ENCODE results near the gene HAT1. TPM values are rescaled to one million over a fixed set of nuclear protein-coding genes. Genes with fewer than 3 reads are reported as not detected.

Gene HAT1
- total RNA-seq, 2 experiments from 2014 or later, result 92.4 to 95.6 TPM

GRCh38 chr2:171943869-171944268, 21.6 kb downstream of the HAT1 start:
- H3K27me3 Mint-ChIP-seq, result no peaks in the 10 kb centered on the region
- DNase-seq, result no peak
- no peak overlapping the region for H3K27ac Mint-ChIP-seq
- H3K9me3 Mint-ChIP-seq, result no peaks in the 10 kb centered on the region
- H3K4me3 Mint-ChIP-seq, result no peak overlapping the region
- H3K36me3 Mint-ChIP-seq, result peaks cover 36% of the 10 kb centered on the region
- peaks cover 16% of the 10 kb centered on the region for H3K4me1 Mint-ChIP-seq

GRCh38 chr2:171952276-171952675, 30.0 kb downstream of the HAT1 start:
- H3K9me3 Mint-ChIP-seq, result no peaks in the 10 kb centered on the region
- H3K4me1 Mint-ChIP-seq, result peaks cover 19% of the 10 kb centered on the region
- no peak for DNase-seq
- no peaks in the 10 kb centered on the region for H3K27me3 Mint-ChIP-seq
- H3K4me3 Mint-ChIP-seq, result no peak overlapping the region
- no peak overlapping the region for H3K27ac Mint-ChIP-seq
- peaks cover 27% of the 10 kb centered on the region for H3K36me3 Mint-ChIP-seq

- H3K27me3 Mint-ChIP-seq, result no peaks in the 10 kb centered on the region
- peaks cover 27% of the 10 kb centered on the region for H3K36me3 Mint-ChIP-seq
- no peak overlapping the region for H3K27ac Mint-ChIP-seq
- peaks cover 21% of the 10 kb centered on the region for H3K4me1 Mint-ChIP-seq
- H3K4me3 Mint-ChIP-seq, result no peak overlapping the region
- no peaks in the 10 kb centered on the region for H3K9me3 Mint-ChIP-seq
- no peak for DNase-seq
These were observed 30.5 kb downstream of the HAT1 start for GRCh38 chr2:171952748-171953147.

- Mint-ChIP-seq H3K27ac (no peak overlapping the region), H3K27me3 (no peaks in the 10 kb centered on the region), H3K9me3 (no peaks in the 10 kb centered on the region), H3K36me3 (peaks cover 26% of the 10 kb centered on the region), H3K4me3 (no peak overlapping the region), H3K4me1 (peaks cover 20% of the 10 kb centered on the region)
- DNase-seq, result no peak
These were observed 34.0 kb downstream of the HAT1 start for GRCh38 chr2:171956135-171956825.

- Mint-ChIP-seq H3K36me3 (peaks cover 27% of the 10 kb centered on the region), H3K9me3 (no peaks in the 10 kb centered on the region), H3K4me1 (peaks cover 20% of the 10 kb centered on the region), H3K27ac (no peak overlapping the region), H3K4me3 (no peak overlapping the region), H3K27me3 (no peaks in the 10 kb centered on the region)
- DNase-seq, result no peak
These were observed 34.8 kb downstream of the HAT1 start for GRCh38 chr2:171957061-171957460.

GRCh38 chr2:171958475-171958874, 36.2 kb downstream of the HAT1 start:
- DNase-seq, result no peak
- Mint-ChIP-seq H3K4me1 (peaks cover 23% of the 10 kb centered on the region), H3K36me3 (peaks cover 27% of the 10 kb centered on the region), H3K9me3 (no peaks in the 10 kb centered on the region), H3K27ac (no peak overlapping the region), H3K27me3 (no peaks in the 10 kb centered on the region), H3K4me3 (no peak overlapping the region)

- no peaks in the 10 kb centered on the region for H3K9me3 Mint-ChIP-seq
- no peak overlapping the region for H3K27ac Mint-ChIP-seq
- H3K4me1 Mint-ChIP-seq, result peaks cover 22% of the 10 kb centered on the region
- no peaks in the 10 kb centered on the region for H3K27me3 Mint-ChIP-seq
- H3K36me3 Mint-ChIP-seq, result peaks cover 17% of the 10 kb centered on the region
- H3K4me3 Mint-ChIP-seq, result no peak overlapping the region
- DNase-seq, result no peak
These were observed 37.7 kb downstream of the HAT1 start for GRCh38 chr2:171959998-171960397.

GRCh38 chr2:171960570-171960969, 38.3 kb downstream of the HAT1 start:
- Mint-ChIP-seq H3K36me3 (peaks cover 15% of the 10 kb centered on the region), H3K4me3 (no peak overlapping the region), H3K27ac (no peak overlapping the region), H3K27me3 (no peaks in the 10 kb centered on the region), H3K9me3 (no peaks in the 10 kb centered on the region), H3K4me1 (peaks cover 25% of the 10 kb centered on the region)
- DNase-seq, result no peak

- DNase-seq, result no peak
- Mint-ChIP-seq H3K36me3 (peaks cover 24% of the 10 kb centered on the region), H3K9me3 (no peaks in the 10 kb centered on the region), H3K27me3 (no peaks in the 10 kb centered on the region), H3K4me1 (peaks cover 22% of the 10 kb centered on the region), H3K27ac (no peak overlapping the region), H3K4me3 (no peak overlapping the region)
These were observed 40.9 kb downstream of the HAT1 start for GRCh38 chr2:171963198-171963597.

GRCh38 chr2:171964308-171964707, 42.0 kb downstream of the HAT1 start:
- H3K36me3 Mint-ChIP-seq, result peaks cover 22% of the 10 kb centered on the region
- H3K9me3 Mint-ChIP-seq, result no peaks in the 10 kb centered on the region
- no peak overlapping the region for H3K27ac Mint-ChIP-seq
- no peak for DNase-seq
- H3K27me3 Mint-ChIP-seq, result no peaks in the 10 kb centered on the region
- no peak overlapping the region for H3K4me3 Mint-ChIP-seq
- peaks cover 22% of the 10 kb centered on the region for H3K4me1 Mint-ChIP-seq

- Mint-ChIP-seq H3K27ac (no peak overlapping the region), H3K4me3 (no peak overlapping the region), H3K4me1 (peaks cover 22% of the 10 kb centered on the region), H3K36me3 (peaks cover 26% of the 10 kb centered on the region), H3K9me3 (no peaks in the 10 kb centered on the region), H3K27me3 (no peaks in the 10 kb centered on the region)
- no peak for DNase-seq
These were observed 43.0 kb downstream of the HAT1 start for GRCh38 chr2:171965238-171965637.

GRCh38 chr2:171965661-171966060, 43.4 kb downstream of the HAT1 start:
- Mint-ChIP-seq H3K27me3 (no peaks in the 10 kb centered on the region), H3K4me3 (no peak overlapping the region), H3K4me1 (peaks cover 22% of the 10 kb centered on the region), H3K9me3 (no peaks in the 10 kb centered on the region), H3K36me3 (peaks cover 24% of the 10 kb centered on the region), H3K27ac (no peak overlapping the region)
- no peak for DNase-seq

- H3K27ac Mint-ChIP-seq, result no peak overlapping the region
- peaks cover 22% of the 10 kb centered on the region for H3K36me3 Mint-ChIP-seq
- no peak for DNase-seq
- H3K9me3 Mint-ChIP-seq, result no peaks in the 10 kb centered on the region
- no peak overlapping the region for H3K4me3 Mint-ChIP-seq
- no peaks in the 10 kb centered on the region for H3K27me3 Mint-ChIP-seq
- H3K4me1 Mint-ChIP-seq, result peaks cover 22% of the 10 kb centered on the region
These were observed 44.0 kb downstream of the HAT1 start for GRCh38 chr2:171966235-171966634.

GRCh38 chr2:171966688-171967087, 44.4 kb downstream of the HAT1 start:
- Mint-ChIP-seq H3K36me3 (peaks cover 23% of the 10 kb centered on the region), H3K27me3 (no peaks in the 10 kb centered on the region), H3K4me1 (peaks cover 22% of the 10 kb centered on the region), H3K9me3 (no peaks in the 10 kb centered on the region), H3K27ac (no peak overlapping the region), H3K4me3 (no peak overlapping the region)
- DNase-seq, result no peak

GRCh38 chr2:171968509-171968908, 46.2 kb downstream of the HAT1 start:
- H3K9me3 Mint-ChIP-seq, result no peaks in the 10 kb centered on the region
- H3K4me3 Mint-ChIP-seq, result no peak overlapping the region
- peaks cover 32% of the 10 kb centered on the region for H3K36me3 Mint-ChIP-seq
- no peaks in the 10 kb centered on the region for H3K27me3 Mint-ChIP-seq
- H3K4me1 Mint-ChIP-seq, result peaks cover 22% of the 10 kb centered on the region
- H3K27ac Mint-ChIP-seq, result no peak overlapping the region
- no peak for DNase-seq

- peaks cover 41% of the 10 kb centered on the region for H3K36me3 Mint-ChIP-seq
- H3K27me3 Mint-ChIP-seq, result no peaks in the 10 kb centered on the region
- peaks cover 6% of the 10 kb centered on the region for H3K4me1 Mint-ChIP-seq
- H3K4me3 Mint-ChIP-seq, result no peak overlapping the region
- DNase-seq, result no peak
- H3K27ac Mint-ChIP-seq, result peak overlapping the region; percentile 19
- no peaks in the 10 kb centered on the region for H3K9me3 Mint-ChIP-seq
These were observed 50.2 kb downstream of the HAT1 start for GRCh38 chr2:171972329-171972982.

Measured in activated naive CD8-positive, alpha-beta T cell treated with anti-CD3 and anti-CD28 coated beads for 36 hours (primary cell).